HCT116 (cell line): Measurements from ENCODE around the gene DCTD. TPM values are rescaled to one million over a fixed set of nuclear protein-coding genes. Genes with fewer than 3 reads are reported as not detected.

Experiments used
- ATAC-seq: fragments of 200-7000 bp; cut with Tn5 transposase; 2 replicates; pipeline ENCODE4 v1.9.1; 2020; ENCODE audit warnings: mild to moderate bottlenecking, moderate library complexity
- BruUV-seq: library from RNA; stranded (reverse); fragments of 400-500 nt; replicated peaks from 2 replicates; lab custom pipeline; 2021; lab: Mats Ljungman, UMichigan
- CTCF ChIA-PET: fragments of 300-600 bp; sonication (Branson Sonifier 250); formaldehyde crosslinking; loops from one replicate; lab custom pipeline; 2021; ENCODE audit warnings: antibody characterized with exemption; lab: Charles Lee
- POLR2A ChIA-PET: fragments of 300-600, 350-600 bp; sonication (Branson Sonifier 250); formaldehyde crosslinking; loops from one replicate; lab custom pipeline; 2021; ENCODE audit warnings: antibody characterized with exemption; lab: Charles Lee
- RAD21 ChIA-PET, 2 experiments: fragments of 300-600 bp; sonication (Branson Sonifier 250); formaldehyde crosslinking; loops; one replicate each; lab custom pipeline; 2023; ENCODE audit warnings: low total read pairs in 2 of 2; ENCODE audit not compliant: uncharacterized antibody in 2 of 2, unreplicated experiment in 2 of 2, low non-redundant PET in 1 of 2; lab: Charles Lee
- DNase-seq: peaks from one replicate; pipeline ENCODE4 v3.0.0-alpha.2; 2010; ENCODE audit warnings: low read depth, low spot score
- H2AFZ ChIP-seq: fragments of 200-600 bp; shearing (Covaris generic), sonication (generic); 2 replicates; pipeline ENCODE4 v1.6.1; 2017; ENCODE audit warnings: low read depth, mixed run types, mixed read lengths, antibody characterized with exemption, low read length; ENCODE audit not compliant: poor library complexity, severe bottlenecking
- H3K27ac ChIP-seq: 2 replicates; pipeline ENCODE4 v1.5.1; 2012; ENCODE audit warnings: low read depth, low read length
- H3K27me3 ChIP-seq: fragments of 200-600 bp; sonication (generic); 2 replicates; pipeline ENCODE4 v1.6.1; 2016; ENCODE audit warnings: mixed run types, low read length, mixed read lengths; ENCODE audit not compliant: insufficient read depth
- H3K36me3 ChIP-seq, 2 experiments: fragments of 200-500 bp in 1 of 2; fragments of 200-600 bp in 1 of 2; sonication (Bioruptor generic) in 1 of 2; sonication (generic) in 1 of 2; 2 replicates each; pipeline versions ENCODE4 v1.5.1 to v1.6.1; 2014 to 2016; ENCODE audit warnings: low read length in 2 of 2, inconsistent platforms in 1 of 2, mixed read lengths in 1 of 2, mixed run types in 1 of 2; ENCODE audit not compliant: insufficient read depth in 2 of 2, control insufficient read depth in 1 of 2
- H3K4me1 ChIP-seq, 2 experiments: fragments of 200-600 bp in 1 of 2; sonication (generic) in 1 of 2; 2 replicates each; pipeline versions ENCODE4 v1.5.1 to v1.6.1; 2012 to 2017; ENCODE audit warnings: low read length in 2 of 2, inconsistent platforms in 1 of 2, mild to moderate bottlenecking in 1 of 2, mixed read lengths in 1 of 2, mixed run types in 1 of 2, moderate library complexity in 1 of 2; ENCODE audit not compliant: insufficient read depth in 2 of 2, control insufficient read depth in 1 of 2
- H3K4me2 ChIP-seq: fragments of 200-600 bp; sonication (generic); 2 replicates; pipeline ENCODE4 v1.6.1; 2017; ENCODE audit warnings: mixed run types, low read length, mixed read lengths
- H3K4me3 ChIP-seq, 2 experiments: fragments of 200-600 bp in 1 of 2; sonication (generic) in 1 of 2; replicated peaks in 1 of 2; 2 replicates each; pipeline ENCODE4 v1.5.1; 2011 to 2016; ENCODE audit warnings: low read length in 2 of 2, control low read depth in 1 of 2, low read depth in 1 of 2, mild to moderate bottlenecking in 1 of 2, mixed read lengths in 1 of 2, mixed run types in 1 of 2
- H3K79me2 ChIP-seq: fragments of 200-600 bp; sonication (generic); 2 replicates; pipeline ENCODE4 v1.6.1; 2017; ENCODE audit warnings: mild to moderate bottlenecking, mixed run types, low read length, moderate library complexity, mixed read lengths; ENCODE audit not compliant: insufficient read depth
- H3K9ac ChIP-seq: fragments of 200-600 bp; sonication (generic); 2 replicates; pipeline ENCODE4 v1.6.1; 2016; ENCODE audit warnings: low read length, mixed read lengths
- H3K9me2 ChIP-seq: fragments of 200-600 bp; sonication (generic), shearing (Covaris generic); 2 replicates; pipeline ENCODE4 v1.6.1; 2017; ENCODE audit warnings: mixed run types, mild to moderate bottlenecking, moderate library complexity; ENCODE audit not compliant: insufficient read depth
- H3K9me3 ChIP-seq, 2 experiments: fragments of 200-500 bp in 1 of 2; fragments of 200-600 bp in 1 of 2; sonication (Bioruptor generic) in 1 of 2; sonication (generic) in 1 of 2; 2 replicates each; pipeline ENCODE4 v1.6.1; 2014 to 2017; ENCODE audit warnings: low read length in 2 of 2, mixed read lengths in 2 of 2, inconsistent platforms in 1 of 2, low read depth in 1 of 2, mild to moderate bottlenecking in 1 of 2, mixed run types in 1 of 2, moderate library complexity in 1 of 2; ENCODE audit not compliant: control insufficient read depth in 1 of 2, insufficient read depth in 1 of 2
- H4K20me1 ChIP-seq: fragments of 200-600 bp; sonication (generic), shearing (Covaris generic); 2 replicates; pipeline ENCODE4 v1.6.1; 2017; ENCODE audit warnings: mixed run types, mild to moderate bottlenecking, moderate library complexity; ENCODE audit not compliant: insufficient read depth
- CBX3 ChIP-seq: IDR thresholded peaks from 2 replicates; pipeline ENCODE4 v1.6.1; 2012; ENCODE audit warnings: low read depth
- ELF1 ChIP-seq: IDR thresholded peaks from 2 replicates; pipeline ENCODE4 v1.6.1; 2012; ENCODE audit warnings: low read depth, borderline replicate concordance
- EZH2phosphoT487 ChIP-seq: fragments of 200-600 bp; IDR thresholded peaks from 2 replicates; pipeline ENCODE4 v1.6.1; 2018; ENCODE audit warnings: antibody characterized with exemption, borderline replicate concordance
- FOSL1 ChIP-seq: IDR thresholded peaks from 2 replicates; pipeline ENCODE4 v1.6.1; 2012; ENCODE audit warnings: low read depth
- JUND ChIP-seq: IDR thresholded peaks from 2 replicates; pipeline ENCODE4 v1.6.1; 2012
- POLR2A ChIP-seq: IDR thresholded peaks from 2 replicates; pipeline ENCODE4 v1.7.0; 2011; ENCODE audit warnings: borderline replicate concordance; ENCODE audit not compliant: insufficient read depth, insufficient read length; ENCODE audit errors: extremely low read depth
- SIN3A ChIP-seq: IDR thresholded peaks from 2 replicates; pipeline ENCODE4 v1.6.1; 2012; ENCODE audit warnings: low read depth
- SP1 ChIP-seq: IDR thresholded peaks from 2 replicates; pipeline ENCODE4 v1.6.1; 2012; ENCODE audit warnings: low read depth
- SRF ChIP-seq: IDR thresholded peaks from 2 replicates; pipeline ENCODE4 v1.6.1; 2012; ENCODE audit warnings: low read depth
- ZFX ChIP-seq: fragments of 450-650 bp; IDR thresholded peaks from 2 replicates; pipeline ENCODE4 v1.6.1; 2017
- intact Hi-C: fragments of 100-400 bp; cut with micrococcal nuclease; formaldehyde crosslinking; loops from 2 replicates; pipeline ENCODE4 v1.10.0; 2022
- total RNA-seq: library from RNA; stranded (reverse); gene quantifications from one replicate; pipeline ENCODE4 v1.2.1, GENCODE V29; 2021; ENCODE audit not compliant: unreplicated experiment
- TF ChIP-seq, protein P1 (sequence below): IDR thresholded peaks from 2 replicates; pipeline ENCODE4 v1.6.1; 2011; ENCODE audit warnings: mild to moderate bottlenecking, low read length, moderate library complexity; ENCODE audit not compliant: insufficient replicate concordance; ENCODE audit errors: extremely low read depth

The DCTD gene
- total RNA-seq, 1 experiment from 2014 or later = 96.3 TPM

DNA sequence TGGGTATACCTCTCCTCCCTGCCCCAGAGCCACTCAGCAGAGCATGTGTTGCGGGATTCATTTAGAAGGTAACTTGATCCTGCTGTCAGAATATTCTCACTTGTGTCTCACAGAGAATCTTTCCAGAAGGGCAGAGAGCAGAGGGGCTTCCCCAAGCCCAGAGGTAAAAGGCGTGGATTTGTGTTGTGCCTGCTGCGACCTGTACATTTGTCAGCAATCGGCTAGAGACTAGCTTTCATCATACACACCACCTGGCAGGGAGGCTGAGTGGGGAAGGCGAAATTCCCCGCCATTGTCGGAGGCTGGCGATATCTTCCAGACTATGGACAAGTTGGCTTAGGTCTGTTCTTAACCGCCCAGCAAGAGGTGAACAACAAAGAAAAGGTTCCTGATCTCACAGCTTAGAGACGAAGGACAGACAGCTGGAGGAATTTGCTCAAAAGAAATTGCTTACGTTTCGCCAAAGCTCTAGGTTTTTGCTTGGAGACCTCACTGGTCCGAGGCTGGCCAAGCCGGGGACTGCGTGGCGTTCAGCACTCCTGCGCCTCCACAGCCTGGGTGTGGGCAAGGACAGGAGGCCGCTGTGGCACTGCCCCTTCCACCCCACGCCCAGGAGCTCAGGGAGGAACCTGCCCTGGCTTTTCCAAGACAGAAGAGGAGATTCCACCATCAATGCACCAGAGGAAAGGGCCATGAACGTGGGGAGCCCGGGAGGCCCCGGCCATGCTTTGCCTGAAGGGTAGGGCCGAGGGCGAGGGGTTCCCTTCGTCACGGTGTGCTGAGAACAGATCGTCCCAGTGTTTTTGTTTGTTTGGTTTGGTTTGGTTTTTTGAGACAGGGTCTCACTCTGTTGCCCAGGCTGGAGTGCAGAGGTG, 69.4 kb downstream of the DCTD start:
- Histone ChIP-seq H3K9ac (no peak overlapping the region), H3K79me2 (no peaks in the 10 kb centered on the region), H3K4me3 (no peak overlapping the region), H4K20me1 (no peaks in the 10 kb centered on the region), H3K27me3 (no peaks in the 10 kb centered on the region), H3K27ac (no peak overlapping the region), H3K9me2 (no peaks in the 10 kb centered on the region), H3K9me3 (no peaks in the 10 kb centered on the region), H3K4me2 (no peak overlapping the region), H2AFZ (no peak overlapping the region), H3K36me3 (no peaks in the 10 kb centered on the region), H3K4me1 (no peaks in the 10 kb centered on the region)
- no TSS peak for BruUV-seq
- ATAC-seq (no peak), DNase-seq (no peak)
- TF ChIP-seq EZH2phosphoT487 (no peak), POLR2A (no peak), ZFX (no peak), SP1 (no peak), SIN3A (no peak), FOSL1 (no peak), JUND (no peak), SRF (no peak), ELF1 (no peak), CBX3 (no peak)
- TF ChIP-seq, protein P1, sequence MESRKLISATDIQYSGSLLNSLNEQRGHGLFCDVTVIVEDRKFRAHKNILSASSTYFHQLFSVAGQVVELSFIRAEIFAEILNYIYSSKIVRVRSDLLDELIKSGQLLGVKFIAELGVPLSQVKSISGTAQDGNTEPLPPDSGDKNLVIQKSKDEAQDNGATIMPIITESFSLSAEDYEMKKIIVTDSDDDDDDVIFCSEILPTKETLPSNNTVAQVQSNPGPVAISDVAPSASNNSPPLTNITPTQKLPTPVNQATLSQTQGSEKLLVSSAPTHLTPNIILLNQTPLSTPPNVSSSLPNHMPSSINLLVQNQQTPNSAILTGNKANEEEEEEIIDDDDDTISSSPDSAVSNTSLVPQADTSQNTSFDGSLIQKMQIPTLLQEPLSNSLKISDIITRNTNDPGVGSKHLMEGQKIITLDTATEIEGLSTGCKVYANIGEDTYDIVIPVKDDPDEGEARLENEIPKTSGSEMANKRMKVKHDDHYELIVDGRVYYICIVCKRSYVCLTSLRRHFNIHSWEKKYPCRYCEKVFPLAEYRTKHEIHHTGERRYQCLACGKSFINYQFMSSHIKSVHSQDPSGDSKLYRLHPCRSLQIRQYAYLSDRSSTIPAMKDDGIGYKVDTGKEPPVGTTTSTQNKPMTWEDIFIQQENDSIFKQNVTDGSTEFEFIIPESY = no peak
- POLR2A ChIA-PET = no interaction called here
- CTCF ChIA-PET = no interaction called here
- RAD21 ChIA-PET = no interaction called here
- intact Hi-C loops = no loop called here
